Measurements from ENCODE around the gene PPM1A. TPM values are rescaled to one million over a fixed set of nuclear protein-coding genes. Genes with fewer than 3 reads are reported as not detected.

The PPM1A gene
- total RNA-seq, 1 experiment from 2014 or later = 41.7 TPM

DNA sequence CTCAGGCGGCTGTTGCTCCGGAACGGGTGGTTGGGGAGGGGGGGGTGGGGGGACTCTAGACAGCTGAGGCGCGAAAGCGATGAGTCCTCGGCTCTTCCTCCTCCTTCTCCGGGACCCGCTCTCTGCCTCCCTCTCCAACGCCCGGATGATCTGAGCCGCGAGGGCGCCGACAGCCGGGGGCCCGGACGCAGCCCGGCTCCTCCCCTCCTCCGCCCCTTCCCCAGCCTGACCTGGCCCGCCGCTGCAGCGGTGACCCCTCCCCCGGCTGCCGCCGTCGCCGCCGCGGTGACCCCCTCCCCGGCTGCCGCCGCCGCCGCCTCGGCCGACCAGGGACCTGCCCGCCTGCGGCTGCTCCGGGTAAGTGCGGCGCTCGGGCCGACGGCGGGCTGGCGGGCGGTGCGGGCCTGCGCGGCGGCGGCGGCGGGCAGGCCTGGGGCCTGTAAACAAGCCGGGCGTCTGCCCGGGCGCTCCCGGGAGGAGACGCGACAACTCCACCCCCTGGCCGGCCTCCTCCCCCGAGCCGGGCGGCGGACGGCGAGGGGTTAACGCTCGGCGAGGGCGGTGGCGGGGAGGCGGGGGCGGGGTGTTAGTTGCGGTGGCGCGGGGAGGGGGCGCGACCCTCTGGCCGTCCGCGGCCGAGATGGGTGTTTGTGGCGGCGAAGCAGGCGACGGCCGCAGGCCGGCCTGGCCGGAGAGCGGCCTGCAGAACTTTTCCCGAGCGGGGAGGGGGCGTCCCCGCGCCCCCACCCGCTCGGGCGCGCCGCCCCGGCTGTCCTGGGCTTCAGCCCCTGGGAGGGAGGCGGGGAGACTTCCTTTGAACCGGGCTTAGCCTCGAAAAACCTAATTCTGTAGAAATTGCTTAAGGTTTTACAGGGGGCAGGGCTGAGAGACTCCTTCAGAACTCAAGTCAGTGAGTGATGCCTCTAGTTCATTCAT lies 568 bp downstream of the PPM1A start:
- peaks cover 5% of the 10 kb centered on the region for H3K4me1 ChIP-seq (ENCODE audit: insufficient read depth, low read length)
- H3K79me2 ChIP-seq (ENCODE audit: insufficient read depth, low read length) = peaks cover 26% of the 10 kb centered on the region; the same call in 1 of the 2 replicates
- DNase-seq = peak; percentile 80
- H2BK5ac ChIP-seq (ENCODE audit: insufficient read length, low read length) = no peak overlapping the region
- TF ChIP-seq CTCF (conservative IDR thresholded peaks at IDR 0.05) = no peak
- H3K9ac ChIP-seq (ENCODE audit: extremely low read depth, insufficient read length, low read length) = peak overlapping the region; percentile 73
- Mint-ChIP-seq H3K4me3 (peak overlapping the region; percentile 84 to 90), H3K27me3 (ENCODE audit: low read depth) (no peaks in the 10 kb centered on the region), H3K4me1 (peaks cover 66 to 67% of the 10 kb centered on the region in 2 experiments), H3K9me3 (peaks cover 1 to 3% of the 10 kb centered on the region in 2 experiments; a peak in 3 of 5 replicates), H3K27ac (peak overlapping the region; percentile 62 to 96 (median 94); a peak in 5 of 7 replicates), H3K36me3 (ENCODE audit: insufficient read depth in 1 of 3, low read depth in 3 of 3) (peaks cover 0 to 2% (median 0%) of the 10 kb centered on the region in 3 experiments; a peak in 3 of 7 replicates)
- no peak overlapping the region for H2BK15ac ChIP-seq (ENCODE audit: low read depth, low read length)
- no peak overlapping the region for H3K4ac ChIP-seq (ENCODE audit: low read depth, low read length)
- H3K79me1 ChIP-seq (ENCODE audit: insufficient read depth, low read depth, low read length, poor library complexity, severe bottlenecking) = no peaks in the 10 kb centered on the region
- H3K18ac ChIP-seq (ENCODE audit: insufficient read length, low read depth, low read length) = no peak overlapping the region
- H2AK5ac ChIP-seq (ENCODE audit: insufficient read length, low read length) = no peak overlapping the region
- no peak overlapping the region for H4K91ac ChIP-seq (ENCODE audit: insufficient read length, low read depth, low read length)
- H2AFZ ChIP-seq (ENCODE audit: low read length) = no peak overlapping the region
- H3K23ac ChIP-seq (ENCODE audit: insufficient read length, low read depth, low read length) = no peak overlapping the region
- no peak overlapping the region for H2BK12ac ChIP-seq (ENCODE audit: insufficient read length, low read depth, low read length)
- H3K56ac ChIP-seq (ENCODE audit: insufficient read length, low read depth, low read length) = no peak overlapping the region
- no peak overlapping the region for H4K5ac ChIP-seq (ENCODE audit: insufficient read length, low read depth, low read length)
- no peak overlapping the region for H2BK120ac ChIP-seq (ENCODE audit: low read depth, low read length, poor library complexity, severe bottlenecking)
- H3K9me3 ChIP-seq (ENCODE audit: control insufficient read depth, low read depth, low read length) = no peaks in the 10 kb centered on the region
- WGBS (ENCODE audit: extremely low coverage, insufficient read length, low lambda C conversion rate) = no CpG with 5 or more reads among the region's 107 CpGs
- H3K27ac ChIP-seq (ENCODE audit: insufficient read length, low read depth, low read length) = peak overlapping the region; percentile 43
- no peaks in the 10 kb centered on the region for H4K20me1 ChIP-seq (ENCODE audit: control insufficient read depth, insufficient read depth, insufficient read length)
- H3K27me3 ChIP-seq (ENCODE audit: insufficient read depth, low read length) = no peaks in the 10 kb centered on the region
- no peak overlapping the region for H2BK20ac ChIP-seq (ENCODE audit: low read depth, low read length, poor library complexity, severe bottlenecking)
- peak overlapping the region; percentile 85 for H3K14ac ChIP-seq (ENCODE audit: insufficient read depth, low read length)
- H3T11ph ChIP-seq (ENCODE audit: low read length) = no peak overlapping the region
- H3K23me2 ChIP-seq (ENCODE audit: insufficient read length, low read depth, low read length, poor library complexity, severe bottlenecking) = peaks cover 12% of the 10 kb centered on the region
- peak overlapping the region; percentile 84 for H3K4me2 ChIP-seq (ENCODE audit: insufficient read depth, insufficient read length, low read length)
- no peak overlapping the region for H4K8ac ChIP-seq (replicated peaks; ENCODE audit: insufficient read length, low read depth, low read length)

All from H9 (cell line).